Measurements from ENCODE around the gene MAP3K15.

MAP3K15 gene

GRCh38 chrX:19392703-19393102 is 122.6 kb downstream of the MAP3K15 start:
- DNase-seq = no peak

GRCh38 chrX:19392078-19392477 is 123.2 kb downstream of the MAP3K15 start:
- no peak for DNase-seq

GRCh38 chrX:19389227-19389845 is 126.0 kb downstream of the MAP3K15 start:
- DNase-seq = no peak

- no peak for DNase-seq
Observed at GRCh38 chrX:19388741-19389140, 126.6 kb downstream of the MAP3K15 start.

- no peak for DNase-seq
Observed at GRCh38 chrX:19388064-19388679, 127.1 kb downstream of the MAP3K15 start.

- DNase-seq = no peak
Observed at GRCh38 chrX:19386679-19387078, 128.6 kb downstream of the MAP3K15 start.

GRCh38 chrX:19382555-19383145 is 132.7 kb downstream of the MAP3K15 start:
- peak in 28 of 58 donors; percentile 0 to 32 (median 5) for DNase-seq

- DNase-seq = no peak
Observed at GRCh38 chrX:19381326-19381725, 134.0 kb downstream of the MAP3K15 start.

- peak in 1 of 58 donors; percentile 4 for DNase-seq
Observed at GRCh38 chrX:19377799-19378198, 137.5 kb downstream of the MAP3K15 start.

- DNase-seq = no peak
Observed at GRCh38 chrX:19375546-19375945, 139.8 kb downstream of the MAP3K15 start.

GRCh38 chrX:19373351-19373891 is 141.9 kb downstream of the MAP3K15 start:
- no peak for DNase-seq

- peak in 4 of 58 donors; percentile 0 to 38 (median 10) for DNase-seq
Observed at GRCh38 chrX:19372547-19373331, 142.6 kb downstream of the MAP3K15 start.

- DNase-seq = peak in 52 of 58 donors; percentile 0 to 59 (median 10)
Observed at GRCh38 chrX:19372170-19372546, 143.2 kb downstream of the MAP3K15 start.

- no peak for DNase-seq
Observed at GRCh38 chrX:19370061-19370460, 145.2 kb downstream of the MAP3K15 start.

- DNase-seq = no peak
Observed at GRCh38 chrX:19368576-19368975, 146.7 kb downstream of the MAP3K15 start.

GRCh38 chrX:19361701-19362100 is 153.6 kb downstream of the MAP3K15 start:
- DNase-seq = no peak

GRCh38 chrX:19360903-19361302 is 154.4 kb downstream of the MAP3K15 start:
- no peak for DNase-seq

GRCh38 chrX:19358521-19358920 is 156.8 kb downstream of the MAP3K15 start:
- DNase-seq = no peak

- no peak for DNase-seq
Observed at GRCh38 chrX:19354625-19355024, 160.7 kb downstream of the MAP3K15 start.

GRCh38 chrX:19350941-19351384 is 164.3 kb downstream of the MAP3K15 start:
- DNase-seq = no peak

GRCh38 chrX:19349264-19349663 is 166.0 kb downstream of the MAP3K15 start:
- DNase-seq = no peak

GRCh38 chrX:19347916-19348315 is 167.4 kb downstream of the MAP3K15 start:
- DNase-seq = no peak

Data from anterior cingulate cortex (tissue), 58 donors.